Left lobe of liver (tissue), 2 donors: Measurements from ENCODE around the gene EDAR. TPM values are rescaled to one million over a fixed set of nuclear protein-coding genes. Genes with fewer than 3 reads are reported as not detected.

ENCODE experiments used
- ATAC-seq: fragments of 200-7000 bp; cut with Tn5 transposase; one replicate; pipeline ENCODE4 v1.9.1; 2020; ENCODE audit warnings: mild to moderate bottlenecking, moderate library complexity
- DNase-seq: peaks from one replicate; pipeline ENCODE4 v3.0.0-alpha.2; 2020; ENCODE audit warnings: low spot score
- total RNA-seq: library from RNA; stranded (reverse); gene quantifications from one replicate; pipeline ENCODE4 v1.2.1, GENCODE V29; 2021
- donor health status: DM: no; HTN: no; CAD: no; lungs with moderate emphysema.
- donor health status: DM: no; HTN: yes; CAD: no.

Gene EDAR
- total RNA-seq, 1 donor from 2014 or later, result 1.8 TPM

- DNase-seq (peak; percentile 33), ATAC-seq (no peak)
These were observed 77.0 kb downstream of the EDAR start for GRCh38 chr2:108911807-108912628.

GRCh38 chr2:108911401-108911800 is 77.6 kb downstream of the EDAR start:
- ATAC-seq (no peak), DNase-seq (peak; percentile 21)

- ATAC-seq (no peak), DNase-seq (peak; percentile 22)
These were observed 78.3 kb downstream of the EDAR start for GRCh38 chr2:108910541-108911396.

GRCh38 chr2:108910011-108910431 is 79.0 kb downstream of the EDAR start:
- peak; percentile 32 for DNase-seq
- ATAC-seq, result no peak

GRCh38 chr2:108909275-108909823 is 79.7 kb downstream of the EDAR start:
- ATAC-seq (no peak), DNase-seq (peak; percentile 15)

- ATAC-seq (no peak), DNase-seq (peak; percentile 6)
These were observed 80.3 kb downstream of the EDAR start for GRCh38 chr2:108908713-108909070.

GRCh38 chr2:108907822-108908712 is 81.0 kb downstream of the EDAR start:
- ATAC-seq (no peak), DNase-seq (peak; percentile 29)

GRCh38 chr2:108906403-108907077 is 82.5 kb downstream of the EDAR start:
- DNase-seq, result peak; percentile 85
- peak; percentile 68 for ATAC-seq

- ATAC-seq, result no peak
- peak; percentile 44 for DNase-seq
These were observed 83.1 kb downstream of the EDAR start for GRCh38 chr2:108905906-108906305.

- DNase-seq, result peak; percentile 92
- ATAC-seq, result peak; percentile 83
These were observed 83.8 kb downstream of the EDAR start for GRCh38 chr2:108905176-108905575.

- peak; percentile 76 for ATAC-seq
- peak; percentile 58 for DNase-seq
These were observed 84.3 kb downstream of the EDAR start for GRCh38 chr2:108904680-108905079.

- DNase-seq, result no peak
- ATAC-seq, result no peak
These were observed 90.5 kb downstream of the EDAR start for GRCh38 chr2:108898315-108899082.

- no peak for DNase-seq
- ATAC-seq, result no peak
These were observed 92.3 kb downstream of the EDAR start for GRCh38 chr2:108896741-108897140.

- DNase-seq (peak; percentile 61), ATAC-seq (peak; percentile 98)
These were observed 93.8 kb downstream of the EDAR start for GRCh38 chr2:108895188-108895587.

- ATAC-seq (peak; percentile 16), DNase-seq (no peak)
These were observed 94.3 kb downstream of the EDAR start for GRCh38 chr2:108894766-108895165.

GRCh38 chr2:108893277-108893676 is 95.7 kb downstream of the EDAR start:
- DNase-seq, result no peak
- ATAC-seq, result no peak

GRCh38 chr2:108889907-108890306 is 99.1 kb downstream of the EDAR start:
- ATAC-seq, result no peak
- no peak for DNase-seq

- ATAC-seq (no peak), DNase-seq (no peak)
These were observed 104.4 kb downstream of the EDAR start for GRCh38 chr2:108884619-108885018.

- ATAC-seq (no peak), DNase-seq (no peak)
These were observed 110.7 kb downstream of the EDAR start for GRCh38 chr2:108878276-108878675.
